HG02763 (cell line): ENCODE results near the gene RAP2B.
"Not testable (repeated sequence)": the region's sequence is repeated elsewhere in the genome, so short reads cannot be mapped to it uniquely, and the experiment has no call there.

ENCODE experiments used
- ATAC-seq: cut with Tn5 transposase; IDR thresholded peaks from one replicate; pipeline ENCODE4 v1.9.1; 2021; ENCODE audit warnings: mild to moderate bottlenecking, moderate library complexity; ENCODE audit not compliant: unreplicated experiment

Gene RAP2B

DNA sequence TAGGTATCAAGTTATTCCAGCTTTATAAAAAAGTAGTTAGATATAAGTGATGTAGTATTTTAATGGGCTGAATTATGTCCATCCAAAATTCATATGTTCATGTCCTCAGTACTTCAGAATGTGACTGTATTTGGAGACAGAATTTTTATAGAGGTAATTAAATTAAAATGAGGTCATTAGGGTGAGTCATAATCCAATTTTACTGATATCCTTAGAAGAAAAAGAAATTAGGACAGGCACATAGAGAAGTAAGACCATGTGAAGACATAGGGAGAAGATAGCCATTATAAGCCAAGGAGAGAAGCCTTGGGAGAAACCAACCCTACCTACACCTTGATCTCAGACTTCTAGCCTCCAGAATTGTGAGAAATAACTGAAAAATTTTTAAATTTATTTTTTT lies 30.3 kb downstream of the RAP2B start:
- no peak for ATAC-seq

DNA sequence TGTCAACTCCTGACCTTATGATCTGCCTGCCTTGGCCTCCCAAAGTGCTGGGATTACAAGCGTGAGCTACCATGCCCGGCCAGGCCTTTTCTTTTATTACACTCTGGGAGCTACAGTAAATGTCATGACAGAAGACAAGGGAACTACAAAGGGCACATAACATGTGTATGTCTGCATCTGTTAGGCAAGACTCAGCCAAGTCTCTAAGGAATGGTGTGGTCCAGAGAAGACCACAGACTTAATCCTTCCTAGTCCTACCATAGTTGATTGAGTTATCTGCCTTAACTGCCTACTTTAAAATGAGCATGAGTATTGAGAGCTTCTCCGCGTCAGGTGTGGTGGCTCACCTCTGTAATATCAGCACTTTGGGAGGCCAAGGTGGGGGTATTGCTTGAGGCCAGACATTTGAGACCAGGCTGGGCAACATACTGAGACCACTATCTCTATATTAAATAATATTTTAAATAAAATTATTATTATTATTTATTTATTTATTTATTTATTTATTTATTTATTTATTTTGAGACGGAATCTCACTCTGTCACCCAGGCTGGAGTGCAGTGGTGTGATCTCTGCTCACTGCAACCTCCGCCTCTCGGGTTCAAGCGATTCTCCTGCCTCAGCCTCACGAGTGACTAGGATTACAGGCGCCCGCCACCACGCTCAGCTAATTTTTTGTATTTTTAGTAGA lies 31.9 kb downstream of the RAP2B start:
- ATAC-seq: not testable (repeated sequence)

DNA sequence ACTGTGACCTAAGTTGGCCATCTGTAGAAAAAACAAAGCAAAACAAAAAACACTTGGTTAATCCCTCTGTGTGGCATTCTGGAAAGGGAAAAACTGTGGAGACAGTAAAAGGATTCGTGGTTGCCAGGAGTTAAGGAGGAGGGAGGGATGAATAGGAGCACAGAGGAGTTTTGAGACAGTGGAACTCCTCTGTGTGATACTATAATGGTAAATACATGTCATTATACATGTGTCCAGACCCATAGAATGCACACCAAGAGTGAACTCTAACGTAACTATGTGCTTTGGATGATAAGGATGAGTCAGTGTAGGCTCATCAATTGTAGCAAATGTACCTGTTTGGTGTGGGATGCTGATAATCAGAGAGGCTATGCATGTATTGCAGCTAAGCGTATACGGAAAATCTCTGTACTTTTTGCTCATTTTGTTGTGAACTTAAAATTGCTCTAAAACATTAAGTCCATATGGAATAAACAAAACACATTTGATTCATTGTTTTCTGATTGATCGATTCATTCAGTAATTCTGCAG lies 33.4 kb downstream of the RAP2B start:
- no peak for ATAC-seq

DNA sequence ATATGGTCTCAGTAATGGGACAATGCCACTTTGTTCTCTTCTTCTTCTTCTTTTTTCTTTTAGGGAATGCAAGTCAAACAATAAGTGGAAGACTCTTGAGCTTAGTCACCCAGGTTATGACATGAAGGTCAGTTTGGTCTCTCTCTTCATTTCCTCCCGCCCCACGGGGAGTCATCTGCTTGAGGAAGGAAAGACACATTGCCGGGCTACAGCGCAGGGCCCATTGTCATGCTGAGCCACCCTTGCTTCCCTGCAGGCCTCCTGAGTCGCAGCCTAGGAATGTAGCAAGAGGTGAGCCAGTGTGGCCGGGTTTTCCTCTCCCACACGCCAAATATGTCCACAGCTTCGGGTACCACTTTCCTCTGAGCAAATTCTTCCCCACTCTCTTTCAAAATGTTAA lies 47.6 kb downstream of the RAP2B start:
- no peak for ATAC-seq

DNA sequence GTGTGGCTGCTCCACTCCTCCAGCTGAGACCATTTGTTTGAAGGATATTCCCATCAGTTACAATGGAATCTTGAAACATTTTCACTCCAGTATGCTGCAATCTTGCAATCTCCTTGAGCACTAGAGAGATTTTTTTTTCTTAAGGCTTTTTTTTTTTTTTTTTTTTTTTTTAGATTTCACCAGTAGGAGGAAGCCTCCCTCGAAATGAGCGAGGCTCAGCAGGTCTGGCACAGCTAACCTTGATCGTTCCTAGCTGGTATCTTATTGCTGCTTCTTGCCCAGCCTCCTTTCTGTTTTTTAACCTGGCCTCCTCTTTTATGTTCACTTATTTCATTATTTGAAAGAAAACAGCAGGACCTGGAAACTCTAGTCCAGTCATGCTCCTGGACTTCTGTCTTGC lies 48.1 kb downstream of the RAP2B start:
- ATAC-seq: no peak

DNA sequence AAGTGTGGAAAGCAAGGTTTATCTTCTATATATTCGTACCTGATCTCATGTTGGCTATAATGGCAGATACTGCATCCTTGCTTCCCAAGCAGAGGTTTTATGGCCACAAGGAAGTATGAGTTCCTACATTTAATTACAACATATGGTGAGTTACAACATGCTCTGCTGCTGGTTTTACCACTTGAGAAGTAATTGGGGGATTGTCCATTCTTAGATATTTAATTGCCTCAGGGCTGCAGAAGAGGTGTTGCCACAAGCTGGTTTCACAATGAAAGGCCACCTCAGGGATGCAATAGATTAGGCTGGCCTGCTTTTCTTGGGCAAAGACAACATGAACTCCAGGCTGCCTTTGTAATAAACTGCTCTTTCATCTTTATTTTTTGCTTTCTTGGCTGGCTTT lies 48.6 kb downstream of the RAP2B start:
- ATAC-seq: no peak

DNA sequence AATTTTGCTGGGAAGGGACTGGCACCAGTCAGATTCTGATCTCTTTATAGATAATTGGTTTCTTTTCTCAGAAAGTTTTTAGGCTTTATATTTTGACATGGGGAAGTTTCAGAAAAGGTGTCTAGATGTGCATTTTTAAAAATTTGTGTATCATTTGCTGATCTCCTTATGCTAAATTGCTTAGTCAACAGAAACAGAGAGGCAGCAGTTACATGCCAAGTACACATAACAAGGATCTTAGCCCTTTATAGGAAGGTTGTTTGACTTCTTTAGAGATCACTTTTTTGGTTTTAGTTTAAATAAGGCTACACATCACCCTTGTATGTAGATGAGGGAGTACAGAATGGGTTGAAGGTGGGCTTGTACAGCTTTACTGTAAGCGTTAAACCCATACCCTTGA lies 53.5 kb downstream of the RAP2B start:
- no peak for ATAC-seq

DNA sequence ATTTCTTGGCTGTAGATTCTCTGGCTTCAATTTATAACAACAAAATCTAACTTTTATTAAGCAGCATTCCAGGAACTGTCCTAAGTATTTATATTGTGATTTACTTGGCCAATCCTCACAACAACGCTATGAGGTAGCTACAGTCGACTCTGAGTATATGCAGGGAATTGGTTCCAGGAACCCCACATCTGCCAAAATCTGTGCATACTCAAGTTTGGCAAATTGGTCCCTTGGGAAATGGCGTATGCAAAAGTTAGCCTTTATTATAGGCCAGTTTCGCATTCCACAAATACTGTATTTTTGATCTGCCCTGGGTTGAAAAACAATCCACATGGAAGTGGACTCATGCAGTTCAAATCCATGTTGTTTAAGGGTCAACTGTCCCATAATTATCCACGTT lies 53.9 kb downstream of the RAP2B start:
- ATAC-seq: no peak

DNA sequence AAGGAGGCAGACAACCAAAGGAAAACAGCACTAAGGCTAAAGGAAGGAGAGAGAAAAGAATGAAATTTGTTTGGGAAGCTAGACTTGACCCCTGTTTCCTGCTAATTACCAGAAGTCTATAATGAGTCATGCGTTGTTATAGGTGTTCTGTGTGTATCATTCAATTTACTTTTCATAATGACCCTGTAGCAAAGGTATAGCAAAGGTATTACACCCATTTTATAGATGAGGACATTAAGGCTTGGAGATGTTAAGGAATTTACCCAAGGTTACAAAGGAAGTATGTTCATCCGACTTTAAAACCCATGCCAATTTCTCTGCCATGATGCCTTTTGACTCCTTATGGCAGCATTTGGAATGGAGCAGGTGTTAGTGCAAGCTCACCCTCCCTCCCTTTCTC lies 54.9 kb downstream of the RAP2B start:
- no peak for ATAC-seq

DNA sequence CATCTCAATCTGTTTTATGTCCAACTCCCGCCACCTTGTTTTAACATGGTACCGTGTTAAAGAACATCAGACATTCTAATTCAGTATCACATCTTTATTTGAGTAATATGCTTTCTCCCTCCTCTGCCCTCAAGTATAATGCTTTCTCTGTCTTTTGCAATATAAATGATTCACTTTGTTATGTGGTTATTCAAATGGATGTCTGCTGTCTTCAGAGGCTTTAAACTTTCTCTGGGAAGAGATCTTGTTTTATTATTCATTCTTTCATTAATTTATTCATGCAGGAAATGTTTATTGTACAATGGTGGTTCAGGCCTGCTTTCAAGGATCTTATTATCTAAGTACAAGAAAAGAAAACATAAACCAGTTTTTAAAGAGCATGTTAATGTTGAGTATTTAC lies 57.1 kb downstream of the RAP2B start:
- no peak for ATAC-seq
